GM19043 (cell line): ENCODE data around the gene PTPRD.

Experiments
- ATAC-seq: cut with Tn5 transposase; IDR thresholded peaks from one replicate; pipeline ENCODE4 v1.9.1; 2021; ENCODE audit warnings: low read depth; ENCODE audit not compliant: unreplicated experiment

The PTPRD gene

DNA sequence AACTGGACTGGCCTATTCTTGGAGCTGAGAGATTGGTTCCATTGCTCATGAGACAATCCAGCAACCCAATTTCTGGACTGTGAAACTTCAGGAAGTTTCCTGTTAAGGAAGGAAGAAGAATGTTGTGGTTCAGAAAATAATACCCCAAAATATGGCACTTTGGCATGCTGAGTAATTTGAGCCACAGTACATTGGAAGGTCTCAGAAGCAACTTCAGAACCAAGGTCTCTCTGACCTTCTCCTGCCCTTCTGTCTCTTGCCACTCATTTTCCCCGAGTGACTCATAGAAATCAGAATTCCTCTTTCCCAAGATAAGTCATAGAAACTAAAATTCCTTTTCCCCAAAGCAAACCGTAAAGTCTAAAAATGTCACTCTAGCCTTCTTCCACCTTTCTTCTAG, 1366.1 kb downstream of the PTPRD start:
- ATAC-seq, result no peak

DNA sequence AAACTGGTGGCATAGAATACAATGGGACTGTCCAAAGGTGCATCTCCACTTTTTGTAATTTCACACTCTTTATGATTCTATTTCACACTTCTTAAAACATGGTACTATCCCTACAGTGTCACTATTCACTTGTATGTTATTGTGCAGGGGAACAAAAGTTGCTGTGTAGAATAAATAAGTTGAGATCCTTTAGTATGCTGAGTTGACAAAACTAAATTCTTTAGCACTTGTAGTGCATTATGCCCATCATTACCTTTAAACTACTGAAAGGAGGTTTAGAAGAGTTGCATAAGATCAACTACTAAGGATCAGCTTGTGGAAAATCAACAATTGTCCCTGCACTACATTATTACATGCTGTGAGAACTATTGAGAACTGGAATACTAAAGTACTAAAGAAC, 1380.9 kb downstream of the PTPRD start:
- ATAC-seq, result no peak

GRCh38 chr9:9229269-9229668, 1383.5 kb downstream of the PTPRD start:
- ATAC-seq, result no peak

DNA sequence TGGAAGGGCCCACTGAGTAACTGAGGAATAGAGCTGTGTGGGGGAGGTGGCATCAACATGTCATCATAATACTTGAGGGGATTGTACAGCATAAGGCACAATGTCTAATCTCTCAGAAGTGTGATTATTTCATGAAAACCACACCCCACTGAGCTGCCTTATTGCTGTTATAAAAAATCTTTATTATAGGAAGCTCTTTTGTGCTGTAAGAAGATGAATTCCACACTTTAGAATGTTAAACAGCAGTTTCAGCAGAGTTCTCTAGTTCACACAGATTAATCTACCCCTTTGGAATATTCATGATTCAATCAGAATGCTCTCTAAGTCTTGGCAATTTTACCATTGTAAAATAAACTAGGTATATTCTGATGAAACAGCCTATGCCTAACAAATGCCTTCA, 1389.6 kb downstream of the PTPRD start:
- ATAC-seq, result no peak

GRCh38 chr9:9222730-9223129, 1390.1 kb downstream of the PTPRD start:
- no peak for ATAC-seq

- no peak for ATAC-seq
Observed at GRCh38 chr9:9216934-9217333, 1395.9 kb downstream of the PTPRD start.

DNA sequence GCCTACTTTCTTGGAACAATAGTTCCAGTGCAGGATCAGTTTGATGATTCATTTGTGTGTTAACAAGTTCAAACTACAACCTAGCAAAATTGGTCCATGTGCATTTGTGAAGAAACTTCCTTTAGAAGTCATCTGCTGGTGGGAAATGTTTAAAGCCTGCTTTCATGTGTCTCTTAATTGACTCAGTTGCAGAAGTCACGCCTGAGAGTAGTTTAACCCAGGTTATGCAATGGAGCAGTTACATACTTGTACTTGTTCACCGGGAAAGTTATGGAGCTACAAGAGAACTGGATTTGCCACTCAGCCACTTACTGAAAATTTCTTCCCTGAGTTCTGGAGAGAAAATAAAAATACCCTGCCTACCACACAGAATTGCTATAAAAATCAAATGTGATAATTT, 1397.8 kb downstream of the PTPRD start:
- ATAC-seq, result no peak

GRCh38 chr9:9214066-9214465, 1398.7 kb downstream of the PTPRD start:
- no peak for ATAC-seq

GRCh38 chr9:9212963-9213362, 1399.8 kb downstream of the PTPRD start:
- no peak for ATAC-seq

DNA sequence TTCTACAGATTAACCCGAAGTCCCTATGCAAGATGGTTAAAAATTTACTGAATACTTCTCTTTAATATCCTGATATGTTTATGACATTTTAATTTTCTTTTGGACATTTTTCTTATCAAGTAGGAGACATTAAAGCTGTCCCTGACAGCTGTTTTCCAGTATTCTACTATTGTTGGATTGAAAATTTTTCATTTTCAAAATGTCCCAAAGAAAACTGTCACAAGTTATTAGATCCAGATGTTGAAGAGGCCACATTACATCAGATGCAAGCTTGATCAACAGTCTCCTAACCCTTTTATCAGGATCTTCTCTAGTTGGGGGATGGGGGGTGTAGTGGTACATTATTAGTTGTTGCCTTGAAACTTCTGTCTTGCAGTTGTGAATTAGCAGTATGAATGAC, 1410.5 kb downstream of the PTPRD start:
- no peak for ATAC-seq

DNA sequence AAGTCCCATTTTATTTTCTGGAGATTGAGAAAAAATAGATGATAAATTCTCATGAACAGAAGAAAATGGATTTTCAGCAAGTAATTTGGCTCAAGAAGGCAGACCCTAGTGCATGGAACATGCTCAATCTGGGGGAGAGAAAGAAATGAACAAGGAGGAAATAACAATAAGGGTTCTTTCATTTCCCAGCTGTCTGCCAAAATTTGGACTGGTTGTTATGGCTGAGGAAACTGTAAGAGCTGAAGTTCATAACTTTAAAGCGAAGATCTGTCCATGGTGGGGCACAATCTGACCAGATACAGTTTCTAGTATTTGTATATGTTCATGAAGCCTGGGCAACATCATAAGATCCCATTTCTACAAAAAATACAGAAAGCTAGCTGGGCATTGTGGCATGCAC, 1426.7 kb downstream of the PTPRD start:
- no peak for ATAC-seq

GRCh38 chr9:9182431-9182830, 1430.4 kb downstream of the PTPRD start:
- no peak for ATAC-seq

- no peak for ATAC-seq
Observed at GRCh38 chr9:9177081-9177480, 1435.7 kb downstream of the PTPRD start.

- ATAC-seq, result no peak
Observed at GRCh38 chr9:9174358-9174757, 1438.4 kb downstream of the PTPRD start.

- ATAC-seq, result no peak
Observed at GRCh38 chr9:9173264-9173663, 1439.5 kb downstream of the PTPRD start.

- ATAC-seq, result no peak
Observed at GRCh38 chr9:9170439-9171134, 1442.2 kb downstream of the PTPRD start.

GRCh38 chr9:9142001-9142400, 1470.8 kb downstream of the PTPRD start:
- no peak for ATAC-seq

GRCh38 chr9:9133526-9133925, 1479.3 kb downstream of the PTPRD start:
- no peak for ATAC-seq

DNA sequence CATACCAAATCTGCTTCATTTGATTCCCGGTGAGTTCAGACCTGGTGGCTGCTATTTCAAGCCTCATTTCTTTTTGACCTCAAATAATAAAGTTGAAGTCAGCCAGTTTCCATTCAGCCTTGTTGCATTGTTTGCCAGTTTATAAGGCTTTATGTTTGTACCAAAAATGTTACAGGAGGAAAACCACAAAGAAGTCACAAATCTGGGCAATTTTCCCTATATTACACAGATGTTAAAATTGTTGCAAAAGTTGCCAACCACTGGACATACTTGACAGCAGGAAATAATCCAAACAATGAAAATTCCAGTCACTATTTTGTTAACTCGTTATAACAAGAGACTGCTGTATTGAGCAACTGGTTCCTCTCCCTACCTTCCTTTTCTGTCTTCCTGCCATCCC, 1488.2 kb downstream of the PTPRD start:
- ATAC-seq, result no peak

DNA sequence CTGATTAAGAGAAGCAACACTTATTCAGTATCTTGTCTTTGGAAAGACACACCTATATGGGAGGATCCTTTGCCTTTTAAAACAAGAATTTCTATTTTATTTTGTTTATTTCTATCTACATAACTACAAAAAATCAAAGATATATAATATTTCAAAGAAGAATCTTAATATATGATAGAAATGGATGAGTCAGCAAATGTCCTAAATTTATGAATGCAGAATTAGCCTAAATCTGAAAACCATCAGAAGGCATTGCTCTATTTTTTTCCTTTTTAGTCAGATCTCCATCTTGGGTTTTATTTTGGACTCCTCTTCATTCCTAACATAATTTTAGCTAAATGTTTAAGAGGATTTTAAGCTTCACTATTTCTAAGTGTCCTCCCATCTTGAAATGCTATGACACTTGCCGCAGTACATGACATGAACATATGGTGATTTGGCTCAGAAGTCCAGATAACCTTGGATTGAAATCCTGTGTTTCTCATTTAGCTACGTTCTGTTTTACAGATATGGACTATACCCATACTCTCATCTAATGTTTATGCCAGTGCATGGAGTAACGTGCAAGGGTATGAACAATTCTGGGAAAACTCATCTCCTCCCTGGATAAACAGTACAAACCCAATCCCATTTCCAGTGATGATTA, 1490.4 kb downstream of the PTPRD start:
- no peak for ATAC-seq

- ATAC-seq, result no peak
Observed at GRCh38 chr9:9117866-9118265, 1494.9 kb downstream of the PTPRD start.

DNA sequence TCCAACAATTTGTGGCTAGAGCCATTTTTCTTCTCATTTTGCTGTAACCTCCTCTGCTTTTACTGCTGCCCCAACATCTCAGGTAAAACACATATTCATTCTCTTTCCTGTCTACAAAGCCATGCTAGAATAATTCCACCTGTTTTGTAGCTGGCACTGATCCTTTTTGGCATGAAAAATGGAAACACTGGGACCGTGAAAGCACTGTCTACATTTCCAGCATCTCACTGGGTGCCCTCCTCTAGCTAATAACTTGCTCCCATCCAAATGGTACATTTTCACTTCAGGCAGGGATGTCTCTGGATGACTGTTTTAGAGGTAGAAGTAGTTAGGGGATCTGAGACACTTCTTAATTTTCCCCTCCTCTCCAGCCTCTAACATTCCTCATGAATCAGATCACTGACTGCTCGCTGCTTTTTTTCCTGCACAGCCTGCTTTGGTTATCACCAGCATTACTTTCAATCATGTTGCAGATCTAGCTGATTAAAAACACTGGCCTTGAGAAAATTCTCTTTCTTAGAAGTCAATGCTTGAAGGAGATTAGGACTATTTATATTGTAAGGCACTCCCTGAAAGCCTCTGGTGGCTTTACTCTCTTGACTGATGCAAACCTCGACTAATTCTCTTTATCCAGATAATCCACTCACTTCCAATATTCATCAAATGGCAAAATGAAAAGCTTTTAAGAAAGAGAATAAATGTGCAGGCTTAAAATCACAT, 1500.6 kb downstream of the PTPRD start:
- no peak for ATAC-seq
